Right lobe of liver (tissue), 4 donors: ENCODE data around the gene LMBR1.

ENCODE experiments used
- POLR2A ChIP-seq: fragments of 450-650 bp; IDR thresholded peaks from one replicate; pipeline ENCODE4 v1.6.1; 2017; ENCODE audit warnings: antibody characterized with exemption, mild to moderate bottlenecking
- TF ChIP-seq, protein P1 (sequence below), 4 donors: fragments of 200-600 bp in 3 of 4; fragments of 450-650 bp in 1 of 4; IDR thresholded peaks; one replicate each; pipeline versions ENCODE4 v1.5.1 to v1.8.0; 2016 to 2022; ENCODE audit warnings: antibody characterized with exemption in 4 of 4, mild to moderate bottlenecking in 2 of 4
- donor health status: DM: no; HTN: no; CAD: no.
- donor health status: DM: no; HTN: no; CAD: no.
- donor health status: DM: no; HTN: yes; CAD: no.

DNA sequence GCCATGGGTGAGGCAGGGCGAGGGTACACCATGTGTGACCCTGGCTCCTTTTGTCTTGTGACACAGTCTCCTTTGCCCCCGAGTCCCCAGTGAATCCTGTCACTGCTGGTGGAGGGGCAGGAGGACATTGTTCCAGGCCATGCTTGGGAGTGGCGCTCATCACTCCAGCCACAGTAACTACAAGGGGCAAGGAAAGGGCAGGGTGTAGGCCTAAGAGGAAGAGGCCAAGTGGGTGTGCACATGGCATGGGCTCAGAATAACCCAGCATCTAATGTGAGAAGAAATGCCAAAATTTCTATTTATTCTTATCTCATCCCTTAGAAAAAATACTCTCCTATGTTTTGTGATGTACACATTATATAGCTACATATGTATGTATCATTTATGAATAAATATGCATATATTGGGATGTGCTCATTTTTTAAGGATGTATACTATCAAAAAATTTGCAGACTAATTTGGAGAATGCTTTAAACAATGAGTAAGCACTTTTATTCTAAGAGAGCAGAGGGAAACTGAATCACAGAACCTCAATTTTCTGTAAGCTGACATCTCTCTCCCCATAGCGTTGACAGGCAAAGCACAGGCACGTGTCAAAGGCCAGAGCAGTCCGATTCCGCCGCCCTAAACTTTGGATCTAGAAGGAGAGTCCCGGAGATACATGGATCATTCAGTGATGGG lies 215.5 kb downstream of the LMBR1 start:
- TF ChIP-seq, protein P1, sequence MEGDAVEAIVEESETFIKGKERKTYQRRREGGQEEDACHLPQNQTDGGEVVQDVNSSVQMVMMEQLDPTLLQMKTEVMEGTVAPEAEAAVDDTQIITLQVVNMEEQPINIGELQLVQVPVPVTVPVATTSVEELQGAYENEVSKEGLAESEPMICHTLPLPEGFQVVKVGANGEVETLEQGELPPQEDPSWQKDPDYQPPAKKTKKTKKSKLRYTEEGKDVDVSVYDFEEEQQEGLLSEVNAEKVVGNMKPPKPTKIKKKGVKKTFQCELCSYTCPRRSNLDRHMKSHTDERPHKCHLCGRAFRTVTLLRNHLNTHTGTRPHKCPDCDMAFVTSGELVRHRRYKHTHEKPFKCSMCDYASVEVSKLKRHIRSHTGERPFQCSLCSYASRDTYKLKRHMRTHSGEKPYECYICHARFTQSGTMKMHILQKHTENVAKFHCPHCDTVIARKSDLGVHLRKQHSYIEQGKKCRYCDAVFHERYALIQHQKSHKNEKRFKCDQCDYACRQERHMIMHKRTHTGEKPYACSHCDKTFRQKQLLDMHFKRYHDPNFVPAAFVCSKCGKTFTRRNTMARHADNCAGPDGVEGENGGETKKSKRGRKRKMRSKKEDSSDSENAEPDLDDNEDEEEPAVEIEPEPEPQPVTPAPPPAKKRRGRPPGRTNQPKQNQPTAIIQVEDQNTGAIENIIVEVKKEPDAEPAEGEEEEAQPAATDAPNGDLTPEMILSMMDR (IDR thresholded peaks at IDR 0.05): no peak
- TF ChIP-seq POLR2A: no peak
